ENCODE results near the gene KLF8.
A peak's percentile ranks its signal among the peaks of the same experiment; 100 is the strongest.

KLF8 gene

GRCh38 chrX:56248492-56248891 lies 16.3 kb downstream of the KLF8 start:
- H3K27me3 Mint-ChIP-seq (ENCODE audit: low read depth): no peaks in the 10 kb centered on the region
- no peak overlapping the region for H3K27ac Mint-ChIP-seq
- H3K4me1 Mint-ChIP-seq: no peaks in the 10 kb centered on the region
- H3K9me3 Mint-ChIP-seq: peaks cover 8% of the 10 kb centered on the region
- peak; percentile 55 to 61 (median 57) for TF ChIP-seq CTCF (IDR thresholded peaks at IDR 0.05; ENCODE audit: unreplicated experiment in 3 of 3)
- H3K36me3 Mint-ChIP-seq (ENCODE audit: low read depth): no peaks in the 10 kb centered on the region
- no peak overlapping the region for H3K4me3 Mint-ChIP-seq

DNA sequence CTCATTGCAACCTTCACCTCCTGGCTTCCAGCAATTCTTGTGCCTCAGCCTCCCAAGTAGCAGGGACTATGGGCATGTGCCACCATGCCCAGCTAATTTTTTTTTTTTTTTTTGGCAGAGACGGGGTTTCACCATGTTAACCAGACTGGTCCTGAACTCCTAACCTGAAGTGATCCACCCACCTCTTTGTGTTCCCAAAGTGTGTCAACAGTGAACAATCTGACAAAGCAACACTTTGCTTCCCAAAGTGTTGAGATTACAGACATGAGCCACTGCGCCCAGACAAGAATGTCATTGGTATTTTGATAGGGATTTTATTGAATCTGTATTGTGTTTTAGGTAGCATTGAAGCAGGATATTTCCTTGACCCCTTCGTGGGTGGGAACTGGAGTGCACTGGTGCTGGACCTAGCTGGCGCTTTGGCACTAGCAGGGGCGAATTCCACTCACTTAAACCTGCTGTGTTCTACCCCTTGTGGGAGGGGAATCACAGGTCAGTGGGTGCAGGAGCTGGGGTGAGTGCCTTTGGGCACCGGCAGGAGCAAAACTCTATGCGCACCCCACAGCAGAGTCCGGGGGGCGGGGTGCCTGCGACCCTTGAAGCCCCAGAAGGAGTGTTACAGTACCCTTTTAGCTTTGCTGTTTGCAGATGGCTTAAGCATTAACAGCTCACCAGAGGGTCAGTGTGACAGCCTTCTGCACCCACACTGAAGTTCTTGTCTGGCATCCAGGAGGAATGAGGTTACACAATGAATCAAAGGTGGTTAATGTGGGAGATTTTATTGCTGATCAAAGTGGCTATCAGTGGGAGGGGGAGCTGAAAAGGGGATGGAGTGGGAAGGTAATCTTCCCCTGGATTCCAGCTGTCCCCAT lies 21.9 kb downstream of the KLF8 start:
- no peak for TF ChIP-seq CTCF (IDR thresholded peaks at IDR 0.05; ENCODE audit: unreplicated experiment in 3 of 3)

GRCh38 chrX:56268888-56269287 lies 36.7 kb downstream of the KLF8 start:
- Mint-ChIP-seq H3K27ac (no peak overlapping the region), H3K4me3 (no peak overlapping the region), H3K36me3 (ENCODE audit: low read depth) (no peaks in the 10 kb centered on the region), H3K27me3 (ENCODE audit: low read depth) (no peaks in the 10 kb centered on the region), H3K4me1 (no peaks in the 10 kb centered on the region), H3K9me3 (no peaks in the 10 kb centered on the region)
- no peak for TF ChIP-seq CTCF (IDR thresholded peaks at IDR 0.05; ENCODE audit: unreplicated experiment in 3 of 3)

More for the DNA sequence above, 21.9 kb downstream of the KLF8 start:
- H3K9me3 Mint-ChIP-seq: peaks cover 16% of the 10 kb centered on the region
- H3K36me3 Mint-ChIP-seq (ENCODE audit: low read depth): no peaks in the 10 kb centered on the region
- H3K4me1 Mint-ChIP-seq: no peaks in the 10 kb centered on the region
- H3K4me3 Mint-ChIP-seq: no peak overlapping the region
- H3K27me3 Mint-ChIP-seq (ENCODE audit: low read depth): no peaks in the 10 kb centered on the region
- H3K27ac Mint-ChIP-seq: no peak overlapping the region

GRCh38 chrX:56278692-56279091 lies 46.5 kb downstream of the KLF8 start:
- Mint-ChIP-seq H3K9me3 (no peaks in the 10 kb centered on the region), H3K4me1 (no peaks in the 10 kb centered on the region), H3K4me3 (no peak overlapping the region), H3K27ac (no peak overlapping the region), H3K36me3 (ENCODE audit: low read depth) (no peaks in the 10 kb centered on the region), H3K27me3 (ENCODE audit: low read depth) (no peaks in the 10 kb centered on the region)
- TF ChIP-seq CTCF (IDR thresholded peaks at IDR 0.05; ENCODE audit: unreplicated experiment in 3 of 3): no peak

- no peaks in the 10 kb centered on the region for H3K36me3 Mint-ChIP-seq (ENCODE audit: low read depth)
- H3K9me3 Mint-ChIP-seq: no peaks in the 10 kb centered on the region
- TF ChIP-seq CTCF (IDR thresholded peaks at IDR 0.05; ENCODE audit: unreplicated experiment in 3 of 3): no peak
- no peaks in the 10 kb centered on the region for H3K4me1 Mint-ChIP-seq
- H3K27ac Mint-ChIP-seq: no peak overlapping the region
- no peak overlapping the region for H3K4me3 Mint-ChIP-seq
- no peaks in the 10 kb centered on the region for H3K27me3 Mint-ChIP-seq (ENCODE audit: low read depth)
Measured at GRCh38 chrX:56279863-56280262, 47.7 kb downstream of the KLF8 start.

- Mint-ChIP-seq H3K4me1 (no peaks in the 10 kb centered on the region), H3K36me3 (ENCODE audit: low read depth) (no peaks in the 10 kb centered on the region), H3K9me3 (no peaks in the 10 kb centered on the region), H3K27ac (no peak overlapping the region), H3K27me3 (ENCODE audit: low read depth) (no peaks in the 10 kb centered on the region), H3K4me3 (no peak overlapping the region)
- TF ChIP-seq CTCF (IDR thresholded peaks at IDR 0.05; ENCODE audit: unreplicated experiment in 3 of 3): peak; percentile 14 to 20 (median 15)
Measured at GRCh38 chrX:56281789-56282188, 49.6 kb downstream of the KLF8 start.

Data from nephron (organoid).